MG63 (cell line): ENCODE results near the gene TMEM218. TPM values are rescaled to one million over a fixed set of nuclear protein-coding genes. Genes with fewer than 3 reads are reported as not detected.
"Not testable (repeated sequence)": the region's sequence is repeated elsewhere in the genome, so short reads cannot be mapped to it uniquely, and the experiment has no call there.

Source experiments
- DNase-seq: peaks from one replicate; pipeline ENCODE4 v3.0.0-alpha.2; 2020
- H3K27me3 ChIP-seq: fragments of 250-450 bp; sonication (Bioruptor Pico); 2 replicates; pipeline ENCODE4 v1.5.1; 2020; ENCODE audit warnings: mild to moderate bottlenecking, moderate library complexity
- H3K36me3 ChIP-seq: fragments of 250-450 bp; sonication (Bioruptor Pico); 2 replicates; pipeline ENCODE4 v1.5.1; 2020; ENCODE audit warnings: mild to moderate bottlenecking, moderate library complexity
- H3K4me3 ChIP-seq: fragments of 250-450 bp; sonication (Bioruptor Pico); 2 replicates; pipeline ENCODE4 v1.5.1; 2020; ENCODE audit warnings: mild to moderate bottlenecking, moderate library complexity
- H3K9me3 ChIP-seq: fragments of 250-450 bp; sonication (Bioruptor Pico); 2 replicates; pipeline ENCODE4 v1.5.1; 2020; ENCODE audit warnings: mild to moderate bottlenecking, moderate library complexity
- total RNA-seq: library from RNA; depleted of rRNA; stranded (reverse); fragments of >200 nt; shearing (Covaris generic); gene quantifications from 2 replicates; pipeline ENCODE4 v1.2.3, GENCODE V29; 2014; ENCODE audit warnings: low replicate concordance

TMEM218 gene
- total RNA-seq, 1 experiment from 2014 or later, result 31.6 TPM

DNA sequence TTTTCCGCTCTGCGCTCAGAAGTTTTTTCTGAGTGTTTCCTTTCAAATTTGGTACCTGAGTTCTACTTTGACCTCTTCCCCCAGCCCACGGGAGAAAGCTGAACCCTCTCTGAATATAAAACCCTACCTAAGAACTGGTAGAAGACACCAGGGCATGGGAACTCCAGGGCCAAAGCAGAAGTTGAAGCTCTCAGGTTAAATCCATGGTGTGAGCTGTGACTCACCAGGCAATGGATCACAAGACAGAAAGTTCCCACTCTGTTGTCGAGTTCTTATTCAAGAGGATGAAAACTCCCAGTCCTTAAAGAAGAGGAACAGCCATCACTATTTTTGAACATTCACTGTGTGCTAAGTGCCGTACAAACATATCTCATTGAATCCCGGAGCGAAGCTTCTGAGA lies 8.9 kb downstream of the TMEM218 start:
- no peak for DNase-seq
- H3K9me3 ChIP-seq, result no peaks in the 10 kb centered on the region

DNA sequence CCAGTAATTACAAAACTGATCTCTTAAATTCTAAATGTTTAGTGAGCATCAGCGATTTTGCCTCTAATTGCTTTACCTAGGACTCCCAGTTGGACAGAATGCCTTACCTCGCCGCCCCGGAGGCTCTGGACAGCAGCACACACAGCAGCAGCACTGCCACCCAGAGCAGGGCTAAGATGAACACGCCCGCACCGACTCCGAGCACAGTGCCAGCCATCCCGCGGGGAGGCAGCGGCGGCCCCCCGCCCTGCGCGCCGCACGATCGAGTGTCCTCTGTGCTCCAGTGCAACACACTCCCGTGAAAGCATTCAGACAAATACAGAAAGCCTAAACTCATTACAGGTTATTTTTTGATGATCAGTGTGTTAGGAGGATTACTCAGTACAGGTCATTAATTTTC lies 9.4 kb downstream of the TMEM218 start:
- no peaks in the 10 kb centered on the region for H3K9me3 ChIP-seq

More for the DNA sequence above, 8.9 kb downstream of the TMEM218 start:
- Histone ChIP-seq H3K36me3 (peaks cover 9% of the 10 kb centered on the region), H3K4me3 (no peak overlapping the region), H3K27me3 (no peaks in the 10 kb centered on the region)

DNA sequence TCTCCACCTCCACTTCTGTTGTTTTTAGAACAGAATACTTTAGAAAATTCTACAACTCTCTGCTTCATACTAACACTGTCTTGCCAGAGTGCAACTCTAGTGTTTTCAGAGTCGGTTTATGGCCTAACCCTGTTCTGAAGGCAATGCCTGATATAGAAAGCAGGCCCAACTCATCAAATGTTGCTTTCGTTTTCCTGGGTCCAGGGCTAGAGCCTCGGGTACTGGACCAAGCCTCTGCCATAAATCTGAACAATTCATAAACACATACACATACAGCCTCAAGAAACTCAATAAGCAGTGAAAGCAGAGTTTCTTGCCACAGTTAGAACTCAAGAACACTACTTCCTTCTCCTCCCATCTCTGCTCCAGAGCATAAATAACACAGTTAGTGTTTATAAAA lies 9.8 kb downstream of the TMEM218 start:
- Histone ChIP-seq H3K36me3 (peaks cover 14% of the 10 kb centered on the region), H3K27me3 (no peaks in the 10 kb centered on the region), H3K9me3 (no peaks in the 10 kb centered on the region), H3K4me3 (no peak overlapping the region)
- DNase-seq, result no peak

More for the DNA sequence above, 9.4 kb downstream of the TMEM218 start:
- no peak overlapping the region for H3K4me3 ChIP-seq
- DNase-seq, result no peak
- peaks cover 14% of the 10 kb centered on the region for H3K36me3 ChIP-seq
- no peaks in the 10 kb centered on the region for H3K27me3 ChIP-seq

DNA sequence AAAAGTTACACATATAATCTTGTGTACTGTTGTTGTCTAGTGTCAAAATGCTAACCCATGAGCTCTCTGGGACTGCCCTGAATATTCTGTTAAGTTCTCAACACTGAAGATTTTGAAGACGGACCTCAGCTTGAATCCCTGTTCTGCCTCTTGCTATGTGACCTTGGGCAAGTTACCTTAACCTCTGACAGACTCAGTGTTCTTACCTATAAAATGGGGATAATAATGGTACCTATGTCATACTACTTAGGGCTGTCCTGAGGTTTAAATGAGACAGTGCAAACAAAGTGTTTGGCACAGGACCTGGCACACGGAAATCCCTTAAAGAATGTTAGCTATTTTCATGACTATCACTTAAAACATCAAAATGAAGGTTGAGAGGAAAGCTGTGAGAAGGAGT lies 11.3 kb downstream of the TMEM218 start:
- H3K36me3 ChIP-seq, result peaks cover 14% of the 10 kb centered on the region
- no peak overlapping the region for H3K4me3 ChIP-seq
- no peaks in the 10 kb centered on the region for H3K27me3 ChIP-seq
- DNase-seq, result no peak
- no peaks in the 10 kb centered on the region for H3K9me3 ChIP-seq

DNA sequence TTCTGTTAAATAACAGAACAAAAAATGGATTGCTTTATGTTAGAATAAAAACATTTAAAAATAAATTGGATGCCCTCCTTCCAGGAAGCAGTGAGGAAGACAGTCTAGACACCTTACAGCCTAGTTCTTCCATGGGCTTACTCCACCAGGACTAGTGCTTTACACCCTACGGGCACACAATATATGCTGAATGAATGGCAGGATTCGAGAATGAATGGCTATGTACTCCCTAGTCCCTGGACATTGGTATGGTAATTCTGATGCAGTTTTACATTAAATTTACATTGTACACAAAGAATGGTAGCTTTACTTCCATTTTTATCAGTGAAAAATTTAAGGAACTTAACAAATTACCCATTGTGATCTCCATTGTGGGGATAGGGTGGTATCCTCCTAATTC lies 16.7 kb downstream of the TMEM218 start:
- H3K36me3 ChIP-seq, result peaks cover 7% of the 10 kb centered on the region
- H3K27me3 ChIP-seq, result no peaks in the 10 kb centered on the region
- no peak for DNase-seq
- no peaks in the 10 kb centered on the region for H3K9me3 ChIP-seq
- H3K4me3 ChIP-seq, result no peak overlapping the region

- H3K9me3 ChIP-seq, result no peaks in the 10 kb centered on the region
- no peak overlapping the region for H3K4me3 ChIP-seq
- no peaks in the 10 kb centered on the region for H3K27me3 ChIP-seq
- peaks cover 7% of the 10 kb centered on the region for H3K36me3 ChIP-seq
- no peak for DNase-seq
These were observed 17.9 kb downstream of the TMEM218 start for GRCh38 chr11:125093502-125093901.

GRCh38 chr11:125092669-125093068 lies 18.8 kb downstream of the TMEM218 start:
- no peaks in the 10 kb centered on the region for H3K9me3 ChIP-seq
- H3K36me3 ChIP-seq, result peaks cover 6% of the 10 kb centered on the region
- no peak overlapping the region for H3K4me3 ChIP-seq
- DNase-seq, result no peak
- H3K27me3 ChIP-seq, result no peaks in the 10 kb centered on the region

DNA sequence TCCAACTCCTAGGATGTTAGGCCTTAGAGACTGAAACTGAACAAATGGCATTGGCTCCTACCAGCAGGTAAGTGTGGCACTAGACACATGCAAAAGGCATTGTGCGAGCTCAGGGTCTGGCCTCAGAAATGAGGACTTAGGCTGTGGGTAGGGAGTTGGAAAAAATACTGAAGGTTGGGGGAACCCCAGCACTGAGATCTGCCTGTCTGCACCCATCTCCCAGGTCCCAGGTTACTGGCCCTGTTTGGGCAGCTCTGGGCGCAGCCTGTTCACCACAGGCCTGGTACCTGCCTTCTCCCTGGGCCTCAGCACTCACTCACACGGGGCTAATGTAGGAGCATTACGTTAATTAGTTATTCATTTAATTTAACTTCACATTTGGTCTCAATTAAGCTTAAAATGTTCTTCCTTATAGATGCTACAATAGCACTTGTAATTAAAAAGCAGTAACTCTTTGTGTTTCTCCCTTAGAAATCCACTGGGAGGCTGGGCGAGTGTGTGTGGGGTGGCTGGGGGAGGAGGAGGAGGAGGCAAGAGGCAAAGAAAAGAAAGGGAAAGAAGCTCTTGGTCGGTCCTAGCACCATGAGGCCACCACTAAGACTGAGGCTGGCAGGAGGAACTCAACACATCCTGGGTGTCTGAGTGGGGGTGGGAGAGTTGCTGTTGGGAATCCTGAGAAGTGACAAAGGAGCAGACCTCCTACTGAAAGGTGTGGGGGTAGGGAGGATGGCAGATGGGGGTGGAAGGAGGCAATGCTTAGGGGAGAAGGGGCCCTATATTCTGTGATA lies 19.4 kb downstream of the TMEM218 start:
- Histone ChIP-seq H3K9me3 (no peaks in the 10 kb centered on the region), H3K36me3 (peaks cover under 1% of the 10 kb centered on the region; the same call in 1 of the 2 replicates), H3K27me3 (no peaks in the 10 kb centered on the region), H3K4me3 (no peak overlapping the region)
- no peak for DNase-seq

GRCh38 chr11:125091247-125091876 lies 20.1 kb downstream of the TMEM218 start:
- no peak overlapping the region for H3K4me3 ChIP-seq
- H3K36me3 ChIP-seq, result no peaks in the 10 kb centered on the region
- H3K9me3 ChIP-seq, result no peaks in the 10 kb centered on the region
- H3K27me3 ChIP-seq, result no peaks in the 10 kb centered on the region
- DNase-seq, result no peak

DNA sequence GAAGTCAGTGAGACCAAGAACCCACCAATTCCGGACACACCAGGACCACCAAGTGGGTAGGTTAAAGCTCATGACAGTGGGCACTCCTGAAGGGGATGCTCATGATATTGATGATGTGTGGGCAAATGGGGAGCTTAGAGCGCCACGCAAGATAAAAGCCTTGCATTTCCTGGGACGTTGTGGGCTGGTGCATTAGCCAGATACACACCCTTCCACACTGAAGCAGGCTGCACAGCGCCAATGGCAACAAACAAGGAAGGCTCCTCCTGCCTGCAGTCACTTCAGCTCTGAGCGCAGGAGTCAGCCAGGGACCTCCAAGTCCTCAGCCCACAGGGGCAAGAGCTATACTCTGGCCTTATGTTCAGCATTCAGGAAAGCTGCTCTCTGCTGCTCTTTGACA lies 20.6 kb downstream of the TMEM218 start:
- Histone ChIP-seq H3K36me3 (no peaks in the 10 kb centered on the region), H3K27me3 (no peaks in the 10 kb centered on the region), H3K4me3 (no peak overlapping the region), H3K9me3 (no peaks in the 10 kb centered on the region)
- no peak for DNase-seq

DNA sequence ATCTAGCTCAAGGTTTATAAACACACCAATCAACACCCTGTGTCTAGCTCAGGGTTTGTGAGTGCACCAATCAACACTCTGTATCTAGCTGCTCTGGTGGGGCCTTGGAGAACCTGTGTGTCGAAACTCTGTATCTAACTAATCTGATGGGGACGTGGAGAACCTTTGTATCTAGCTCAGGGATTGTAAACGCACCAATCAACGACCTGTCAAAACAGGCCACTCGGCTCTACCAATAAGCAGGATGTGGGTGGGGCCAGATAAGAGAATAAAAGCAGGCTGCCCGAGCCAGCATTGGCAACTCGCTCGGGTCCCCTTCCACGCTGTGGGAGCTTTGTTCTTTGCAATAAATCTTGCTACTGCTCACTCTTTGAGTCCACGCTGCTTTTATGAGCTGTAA lies 21.3 kb downstream of the TMEM218 start:
- H3K4me3 ChIP-seq, H3K27me3 ChIP-seq, H3K36me3 ChIP-seq, H3K9me3 ChIP-seq, DNase-seq: not testable (repeated sequence)

DNA sequence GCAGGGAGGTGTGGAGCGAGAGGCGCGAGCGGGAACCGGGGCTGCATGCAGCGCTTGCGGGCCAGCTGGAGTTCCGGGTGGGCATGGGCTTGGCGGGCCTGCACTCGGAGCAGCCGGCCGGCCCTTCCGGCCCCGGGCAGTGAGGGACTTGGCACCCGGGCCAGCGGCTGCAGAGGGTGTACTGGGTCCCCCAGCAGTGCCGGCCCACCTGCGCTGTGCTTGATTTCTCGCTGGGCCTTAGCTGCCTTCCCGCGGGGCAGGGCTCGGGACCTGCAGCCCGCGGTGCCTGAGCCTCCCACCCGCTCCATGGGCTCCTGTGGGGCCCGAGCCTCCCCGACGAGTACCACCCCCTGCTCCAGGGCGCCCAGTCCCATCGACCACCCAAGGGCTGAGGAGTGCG lies 21.9 kb downstream of the TMEM218 start:
- not testable (repeated sequence) for DNase-seq, H3K27me3 ChIP-seq, H3K36me3 ChIP-seq, H3K4me3 ChIP-seq, H3K9me3 ChIP-seq

DNA sequence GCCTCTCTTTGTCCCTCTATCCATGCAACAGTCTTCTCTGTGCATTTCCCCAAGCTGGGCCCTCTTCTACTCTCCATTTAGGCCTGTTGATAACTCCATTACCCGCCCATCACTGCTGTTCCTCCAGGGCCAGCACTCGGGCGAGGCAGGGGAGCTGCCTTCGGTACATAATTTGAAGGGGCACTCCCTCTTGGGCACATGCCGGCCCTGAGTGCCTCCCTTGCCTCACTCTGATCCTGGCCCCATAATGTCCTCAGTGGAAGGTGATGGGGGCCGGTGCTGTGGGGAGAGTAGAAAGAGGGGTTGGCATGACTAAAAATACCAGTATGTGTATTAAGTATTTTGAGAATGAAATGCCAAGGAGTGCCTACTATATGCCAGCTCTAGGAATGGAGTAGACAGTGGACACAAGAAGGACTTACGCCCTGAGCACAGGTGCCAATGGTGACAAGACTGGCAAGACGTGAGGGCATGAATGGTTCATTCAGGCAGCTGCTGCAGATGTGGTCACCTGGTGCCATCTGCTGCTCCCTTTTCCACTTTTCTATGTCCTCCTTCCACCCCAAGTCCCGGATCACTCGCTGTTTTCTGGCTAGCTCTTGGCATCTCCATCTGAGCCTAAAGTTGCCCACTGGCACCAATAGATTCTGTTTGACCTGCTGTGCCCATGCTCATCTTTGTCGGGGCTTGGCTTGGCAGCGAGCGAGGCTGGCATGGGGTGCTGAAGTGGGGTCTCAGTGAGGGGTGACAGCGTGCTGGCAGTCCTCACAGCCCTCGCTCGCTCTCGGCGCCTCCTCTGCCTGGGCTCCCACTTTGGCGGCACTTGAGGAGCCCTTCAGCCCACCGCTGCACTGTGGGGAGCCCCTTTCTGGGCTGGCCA lies 22.6 kb downstream of the TMEM218 start:
- Histone ChIP-seq H3K36me3 (no peaks in the 10 kb centered on the region), H3K4me3 (no peak overlapping the region), H3K27me3 (no peaks in the 10 kb centered on the region), H3K9me3 (no peaks in the 10 kb centered on the region)
- no peak for DNase-seq

- DNase-seq, result no peak
- Histone ChIP-seq H3K4me3 (no peak overlapping the region), H3K27me3 (no peaks in the 10 kb centered on the region), H3K9me3 (no peaks in the 10 kb centered on the region), H3K36me3 (no peaks in the 10 kb centered on the region)
These were observed 23.3 kb downstream of the TMEM218 start for GRCh38 chr11:125088123-125088522.

DNA sequence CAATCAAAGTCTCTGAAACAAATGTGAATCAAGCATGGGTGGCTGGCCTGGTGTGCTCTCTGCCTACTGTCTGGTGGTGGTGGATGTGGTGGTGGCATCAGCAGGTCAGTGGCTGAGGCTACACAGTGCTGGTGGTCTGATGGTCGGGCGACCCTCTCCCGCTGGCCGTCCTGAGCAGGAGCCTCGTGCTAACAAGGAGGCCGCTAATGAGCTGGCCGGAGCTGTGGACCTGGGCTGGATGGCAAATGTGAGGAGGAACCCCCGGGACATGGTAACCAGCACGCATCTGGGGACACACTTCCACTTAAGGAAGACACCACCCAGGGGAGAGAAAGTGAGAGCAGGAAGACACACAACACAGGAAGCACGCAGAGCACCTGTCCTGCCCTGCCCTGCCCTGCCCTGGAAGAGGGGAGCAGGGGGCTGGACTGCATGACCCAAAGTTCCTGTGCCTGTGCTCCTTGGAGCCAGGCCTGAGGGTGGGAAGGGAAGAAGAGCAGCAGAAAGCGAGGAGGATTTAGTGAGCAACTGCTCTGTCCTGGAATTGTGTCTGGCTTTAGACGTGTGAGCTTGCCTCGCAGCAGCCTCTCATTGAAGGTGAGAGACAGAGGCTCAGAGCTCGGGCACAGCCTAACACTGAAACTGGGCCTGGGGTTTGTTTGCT lies 24.7 kb downstream of the TMEM218 start:
- no peak overlapping the region for H3K4me3 ChIP-seq
- H3K36me3 ChIP-seq, result no peaks in the 10 kb centered on the region
- no peak for DNase-seq
- no peaks in the 10 kb centered on the region for H3K9me3 ChIP-seq
- H3K27me3 ChIP-seq, result no peaks in the 10 kb centered on the region

DNA sequence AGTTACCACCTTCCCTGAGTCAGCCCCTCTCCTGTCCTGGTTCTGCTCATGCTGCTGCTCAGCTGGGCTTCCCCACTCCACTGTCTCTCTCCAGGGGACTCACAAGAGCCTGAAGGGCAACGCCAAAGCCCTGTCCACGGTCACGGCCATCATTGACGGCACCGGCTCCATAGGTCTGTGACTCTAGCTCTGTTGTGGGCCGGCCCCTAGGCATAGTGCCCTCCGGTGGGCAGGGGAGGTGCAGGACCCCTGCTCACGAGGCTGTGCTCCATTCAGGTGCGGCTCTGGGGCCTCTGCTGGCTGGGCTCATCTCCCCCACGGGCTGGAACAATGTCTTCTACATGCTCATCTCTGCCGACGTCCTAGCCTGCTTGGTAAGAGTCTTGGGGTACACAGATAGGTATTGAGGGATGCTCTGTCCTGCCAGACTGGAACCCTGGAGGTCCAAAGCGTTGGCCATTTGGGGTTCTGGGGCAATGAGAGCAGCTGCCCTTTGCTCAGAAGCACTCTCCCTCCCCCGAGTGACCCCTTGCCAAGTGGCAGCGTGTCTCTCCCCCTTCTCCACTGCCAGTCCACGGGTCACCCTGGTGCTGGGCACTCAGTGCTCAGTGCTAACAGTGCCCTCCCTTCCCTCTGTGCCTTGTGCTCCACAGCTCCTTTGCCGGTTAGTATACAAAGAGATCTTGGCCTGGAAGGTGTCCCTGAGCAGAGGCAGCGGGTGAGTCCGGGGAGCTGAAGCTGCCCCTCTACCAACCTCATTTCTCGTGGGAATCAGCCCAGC lies 25.9 kb downstream of the TMEM218 start:
- Histone ChIP-seq H3K4me3 (no peak overlapping the region), H3K36me3 (no peaks in the 10 kb centered on the region), H3K9me3 (no peaks in the 10 kb centered on the region), H3K27me3 (no peaks in the 10 kb centered on the region)
- DNase-seq, result no peak
